ENCODE measurements around the gene ALDH3A1.

ALDH3A1 gene

GRCh38 chr17:19718613-19719354 lies 29.3 kb downstream of the ALDH3A1 start:
- no peak for DNase-seq

GRCh38 chr17:19718041-19718612 lies 30.0 kb downstream of the ALDH3A1 start:
- DNase-seq, result no peak

DNA sequence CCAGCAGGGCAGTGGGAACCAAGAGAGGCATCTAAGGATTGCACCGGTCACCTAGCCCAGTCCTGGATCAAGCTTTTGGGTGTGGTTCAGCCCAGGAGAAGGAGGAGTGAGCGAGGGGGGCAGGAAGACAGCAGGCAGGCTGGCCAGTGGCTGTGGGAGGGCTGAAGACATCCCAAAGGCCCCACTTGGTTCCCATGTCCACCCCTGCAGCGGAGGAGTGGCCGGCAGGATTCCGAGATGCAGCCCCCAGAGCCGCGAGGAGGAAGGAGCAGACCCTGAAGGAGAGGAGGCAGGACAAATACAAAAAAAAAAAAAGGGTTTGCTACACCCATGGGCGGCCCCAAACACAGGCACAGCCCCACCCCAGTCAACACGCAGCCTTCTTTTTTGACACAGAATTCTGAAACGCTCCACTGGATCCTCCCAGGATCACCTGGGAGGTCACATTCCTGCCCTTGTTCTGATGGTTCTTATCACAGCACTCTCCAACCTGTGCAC lies 30.6 kb downstream of the ALDH3A1 start:
- DNase-seq, result no peak

- no peak for DNase-seq
Observed at GRCh38 chr17:19717031-19717360, 31.1 kb downstream of the ALDH3A1 start.

GRCh38 chr17:19716108-19717030 lies 31.7 kb downstream of the ALDH3A1 start, which contains the start of gene SLC47A2:
Gene SLC47A2 (minus strand): TSS chr17:19716584. CDS start chr17:19716555, 29 bp downstream.
- no peak for DNase-seq

- DNase-seq, result no peak
Observed at GRCh38 chr17:19714542-19715411, 33.3 kb downstream of the ALDH3A1 start.

GRCh38 chr17:19713901-19714361 lies 34.2 kb downstream of the ALDH3A1 start:
- no peak for DNase-seq

DNA sequence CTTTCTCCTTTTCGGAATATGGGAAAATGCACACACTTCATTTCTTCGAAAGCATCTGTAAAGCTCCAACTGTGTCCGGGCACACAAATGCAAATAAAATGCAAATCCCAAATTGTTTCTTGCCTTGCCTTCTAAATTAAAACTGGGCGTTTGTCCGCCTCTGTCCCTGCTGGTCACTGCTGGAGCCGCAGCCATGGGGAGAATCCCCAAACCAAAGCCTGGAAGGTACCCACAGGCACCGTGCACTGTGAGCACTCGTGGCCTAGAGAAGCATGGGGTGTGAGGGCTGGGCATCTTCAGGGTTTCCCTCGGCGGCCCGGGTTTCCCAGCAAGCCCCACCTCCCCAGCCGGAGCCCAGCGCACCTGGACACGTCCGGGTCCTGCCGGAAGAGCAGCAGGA lies 34.6 kb downstream of the ALDH3A1 start:
- DNase-seq, result no peak

DNA sequence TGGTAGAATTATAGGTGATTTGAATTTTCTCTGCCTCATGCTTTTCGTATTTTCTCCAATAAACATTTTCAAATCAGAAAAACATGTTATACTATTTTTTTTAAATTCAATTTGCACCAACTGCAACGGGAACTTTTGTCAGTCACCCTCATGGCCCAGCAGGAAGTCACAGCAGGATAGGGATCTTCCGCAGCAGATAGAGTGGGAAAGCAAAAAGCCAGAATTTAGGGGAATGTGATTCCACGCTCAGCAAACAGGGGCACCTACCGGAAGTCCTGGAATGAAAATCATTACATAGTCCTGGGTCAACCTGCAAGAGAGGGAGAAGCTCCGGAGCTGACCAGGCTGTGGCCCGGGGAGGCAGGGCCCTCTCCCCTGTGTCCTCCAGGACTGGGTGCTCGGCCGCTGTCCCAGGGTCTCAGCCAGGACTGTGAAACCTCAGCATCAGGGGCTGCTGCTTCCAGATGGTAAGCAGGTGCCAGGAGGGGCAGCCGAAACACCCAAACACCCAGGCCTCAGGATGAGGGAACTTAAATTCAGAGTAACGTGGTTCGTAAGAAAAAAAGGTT lies 35.6 kb downstream of the ALDH3A1 start:
- DNase-seq, result no peak

DNA sequence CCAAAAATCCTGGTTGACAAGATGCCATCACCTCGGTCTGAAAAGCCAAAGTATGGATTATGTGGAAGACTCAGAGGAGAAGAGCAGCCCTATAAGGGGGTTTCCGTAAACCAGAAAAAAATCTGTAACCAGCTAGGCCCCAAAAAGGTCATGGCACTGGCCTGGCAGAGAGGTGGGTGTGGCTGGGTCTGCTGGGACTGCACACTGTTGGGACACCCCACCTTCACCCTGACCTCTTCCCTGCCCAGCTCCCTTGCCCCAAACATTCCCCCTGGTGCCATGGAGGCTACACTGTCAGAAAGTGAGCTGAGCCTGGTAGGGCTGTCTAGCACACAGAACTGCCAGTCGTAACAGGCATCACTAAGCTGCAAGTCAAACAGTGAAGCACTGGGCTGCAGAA lies 38.3 kb downstream of the ALDH3A1 start:
- no peak for DNase-seq

GRCh38 chr17:19708431-19709175 lies 39.5 kb downstream of the ALDH3A1 start:
- no peak for DNase-seq

GRCh38 chr17:19707728-19708221 lies 40.3 kb downstream of the ALDH3A1 start:
- DNase-seq, result no peak

DNA sequence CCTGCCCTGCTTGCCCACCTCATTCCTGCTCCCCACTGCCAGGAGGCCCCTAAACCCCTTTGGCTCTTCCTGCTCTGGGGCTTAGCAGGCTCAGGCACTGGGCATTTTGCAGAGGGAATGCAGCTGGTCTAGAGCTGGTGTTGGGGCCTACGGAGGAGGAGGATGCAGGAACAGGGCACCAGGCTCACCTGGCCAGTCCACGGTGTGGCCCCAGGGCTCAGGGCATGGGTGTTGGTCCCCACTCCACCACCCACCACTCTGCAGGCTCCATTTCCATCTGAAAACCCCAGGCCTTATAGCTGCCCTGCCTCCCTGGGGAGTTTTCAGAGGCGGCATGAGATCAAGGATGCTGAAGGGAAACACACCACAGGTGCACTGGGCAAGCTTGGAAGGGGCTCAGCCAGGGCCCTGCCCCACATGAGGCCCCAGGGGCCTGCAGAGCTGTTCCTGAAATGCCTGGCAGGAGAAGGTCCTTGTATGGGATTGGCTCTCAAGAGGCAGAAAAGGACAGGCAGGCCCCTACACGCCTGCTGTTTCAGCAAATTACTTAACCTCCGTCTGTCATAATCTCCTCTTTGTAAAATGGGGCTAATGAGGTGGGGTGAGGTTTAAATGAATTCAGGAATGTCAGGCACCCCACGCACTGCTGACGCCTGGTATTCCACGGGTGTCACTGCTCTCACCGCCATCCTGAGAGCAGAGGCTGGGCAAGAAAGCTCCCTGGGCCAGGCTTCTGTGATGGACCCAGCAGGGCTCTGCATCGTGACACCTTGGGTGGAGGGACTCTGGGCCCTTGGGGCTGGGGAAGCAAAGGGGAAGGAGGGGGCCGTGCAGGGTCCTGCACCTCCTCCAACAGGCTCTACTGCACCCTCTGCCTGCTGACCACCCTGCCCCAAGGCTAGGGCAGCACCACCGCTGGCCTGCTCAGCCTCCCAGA lies 41.0 kb downstream of the ALDH3A1 start:
- DNase-seq, result no peak

DNA sequence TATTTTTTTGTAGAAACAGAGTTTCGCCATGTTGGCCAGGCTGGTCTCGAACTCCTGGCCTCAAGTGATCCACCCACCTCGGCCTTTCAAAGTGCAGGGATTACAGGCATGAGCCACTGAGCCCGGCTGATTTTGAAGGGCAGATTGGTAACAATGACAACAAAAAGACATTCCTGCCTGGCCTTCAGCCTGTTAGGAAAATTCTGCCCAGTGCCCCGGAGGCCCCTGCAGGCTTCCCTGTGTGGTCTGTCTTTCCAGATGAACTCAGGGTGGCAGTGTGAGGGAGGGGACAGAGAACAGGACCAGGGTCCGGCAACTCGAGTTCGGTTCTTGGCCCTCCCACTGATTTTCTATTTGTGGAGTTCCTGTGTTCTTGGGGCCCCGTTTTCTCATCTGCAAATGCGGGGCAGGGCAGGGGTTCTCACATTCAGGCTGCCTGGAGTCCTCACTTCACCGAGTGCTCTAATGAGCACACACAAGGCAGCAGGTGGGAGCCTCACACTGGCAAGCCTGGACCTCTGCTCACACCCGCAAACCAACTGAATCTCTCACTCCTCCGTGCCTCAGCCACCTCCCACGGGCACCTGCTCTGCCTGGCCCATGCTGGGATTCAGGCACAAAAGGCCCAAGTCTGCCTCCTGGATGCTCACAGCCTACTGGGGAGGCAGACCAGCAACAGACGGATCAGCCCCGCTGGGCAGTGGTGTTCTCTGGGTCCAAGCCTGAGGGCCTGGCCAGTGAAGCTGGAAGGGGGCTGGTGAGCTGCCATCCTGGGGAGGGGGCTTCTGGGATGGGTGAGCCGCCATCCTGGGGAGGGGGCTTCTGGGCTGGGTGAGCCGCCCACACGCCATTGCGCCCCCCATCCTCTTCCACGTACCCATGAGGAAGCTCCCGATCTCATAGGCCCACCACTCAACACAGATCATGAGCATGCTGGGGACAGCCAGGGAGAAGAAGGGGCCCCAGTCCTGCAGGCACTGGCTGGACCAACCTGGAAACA lies 42.0 kb downstream of the ALDH3A1 start:
- DNase-seq, result no peak

- DNase-seq, result no peak
Observed at GRCh38 chr17:19705201-19705600, 42.9 kb downstream of the ALDH3A1 start.

GRCh38 chr17:19703828-19704613 lies 44.1 kb downstream of the ALDH3A1 start:
- no peak for DNase-seq

- DNase-seq, result no peak
Observed at GRCh38 chr17:19703106-19703827, 44.8 kb downstream of the ALDH3A1 start.
